Islet of Langerhans (tissue), 1 donor: ENCODE measurements around the gene CD300E.

Experiments used
- FAIRE-seq: peaks from one replicate; lab custom pipeline; 2011; peaks lifted over from hg19 to GRCh38; lab: Jason Lieb, UNC

The CD300E gene

DNA sequence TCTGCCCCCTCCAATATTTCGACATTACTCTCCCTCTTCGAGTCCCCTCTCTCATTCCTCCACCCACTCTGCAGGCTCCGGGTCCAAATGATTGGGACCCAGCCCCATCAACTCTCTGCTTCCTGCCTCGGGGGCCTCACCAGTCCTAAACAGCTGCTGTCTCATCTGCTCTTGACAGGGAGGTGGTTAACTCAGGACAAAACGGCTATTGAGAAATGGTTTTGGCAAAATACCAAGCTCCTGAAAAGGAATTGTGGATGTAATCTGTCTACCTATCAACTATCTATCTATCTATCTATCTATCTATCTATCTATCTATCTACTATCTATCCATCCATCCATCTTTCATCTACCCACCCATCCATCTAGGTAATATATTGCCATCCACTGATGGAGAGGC is 58.4 kb downstream of the CD300E start:
- FAIRE-seq = no peak

DNA sequence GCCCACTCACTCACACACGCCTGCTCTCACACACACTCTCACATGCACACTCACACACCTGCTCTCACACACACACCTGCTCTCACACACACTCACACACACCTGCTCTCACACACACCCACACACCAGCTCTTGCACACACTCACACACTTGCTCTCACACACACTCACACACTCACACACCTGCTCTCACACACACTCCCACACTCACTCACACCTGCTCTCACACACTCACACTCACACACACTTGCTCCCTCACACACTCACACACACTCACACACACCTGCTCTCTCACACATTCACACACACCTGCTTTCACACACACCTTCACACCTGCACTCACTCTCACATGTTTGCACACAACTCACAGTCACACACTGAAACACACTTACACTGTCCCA is 60.2 kb downstream of the CD300E start:
- FAIRE-seq = no peak

DNA sequence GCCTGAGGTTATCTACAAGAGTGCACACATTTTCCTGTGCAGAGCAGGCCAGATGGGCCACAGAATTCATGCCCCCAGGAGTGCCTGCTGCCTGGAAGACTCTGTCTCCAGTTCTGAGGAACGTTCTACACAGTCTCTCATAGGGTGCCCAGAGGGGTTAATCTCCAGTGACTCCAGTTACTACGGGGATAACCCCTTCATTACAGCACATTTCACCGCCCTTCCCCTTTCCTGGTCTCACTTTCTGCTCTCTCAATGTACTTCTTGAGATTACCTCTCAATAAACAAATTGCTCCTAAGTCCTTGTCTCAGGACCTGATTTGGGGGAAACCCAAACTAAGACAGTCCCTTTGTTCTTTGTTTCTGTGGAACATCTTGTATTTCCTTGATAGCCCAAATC is 62.0 kb downstream of the CD300E start:
- FAIRE-seq = no peak
